ENCODE measurements around the gene HHEX.
"Not testable (repeated sequence)": the region's sequence is repeated elsewhere in the genome, so short reads cannot be mapped to it uniquely, and the experiment has no call there.

The HHEX gene

DNA sequence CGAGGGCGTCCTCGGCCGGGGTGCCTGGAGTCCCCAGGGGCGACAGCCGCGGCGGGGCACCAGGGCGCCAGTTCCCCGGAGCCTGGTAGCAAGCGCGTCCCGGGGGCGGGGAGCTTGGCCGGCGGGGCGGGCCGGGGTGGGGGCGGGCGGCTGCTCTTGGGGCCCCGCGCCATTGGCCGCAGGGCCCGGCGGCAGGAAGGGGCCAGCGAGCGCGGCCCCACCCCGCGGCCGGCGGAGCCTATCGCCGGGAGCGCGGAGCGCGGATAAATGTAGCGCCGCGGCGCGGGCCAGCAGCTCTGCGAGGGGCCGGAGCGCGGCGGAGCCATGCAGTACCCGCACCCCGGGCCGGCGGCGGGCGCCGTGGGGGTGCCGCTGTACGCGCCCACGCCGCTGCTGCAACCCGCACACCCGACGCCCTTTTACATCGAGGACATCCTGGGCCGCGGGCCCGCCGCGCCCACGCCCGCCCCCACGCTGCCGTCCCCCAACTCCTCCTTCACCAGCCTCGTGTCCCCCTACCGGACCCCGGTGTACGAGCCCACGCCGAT is at the start of gene HHEX:
HHEX (plus strand) TSS at position 293 of the 548 bp plus-strand sequence; CDS start at position 325, 32 bp downstream.
- DNase-seq, result no peak

GRCh38 chr10:92640107-92640506 is 49.6 kb upstream of the HHEX start:
- no peak for DNase-seq

- DNase-seq, result no peak
Observed at GRCh38 chr10:92641492-92641891, 48.3 kb upstream of the HHEX start.

DNA sequence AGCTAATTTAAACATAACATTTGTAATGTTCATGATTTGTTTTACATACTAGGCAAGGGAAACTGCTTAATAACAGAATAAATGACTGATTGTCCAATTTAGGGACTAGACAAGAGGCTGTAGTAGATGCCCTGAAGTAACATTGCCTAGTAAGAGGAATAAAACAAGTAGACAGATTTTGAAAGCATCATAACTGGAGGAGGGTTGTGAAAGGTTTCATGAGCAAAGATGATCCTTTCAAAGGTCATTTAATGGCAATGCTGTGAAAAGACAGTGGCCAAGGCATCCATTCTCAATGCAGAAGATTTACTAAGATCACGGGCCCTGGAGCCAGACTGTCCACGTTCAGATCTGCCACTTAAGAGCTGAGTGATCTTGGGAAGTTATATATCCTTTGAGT is 44.8 kb upstream of the HHEX start:
- no peak for DNase-seq

DNA sequence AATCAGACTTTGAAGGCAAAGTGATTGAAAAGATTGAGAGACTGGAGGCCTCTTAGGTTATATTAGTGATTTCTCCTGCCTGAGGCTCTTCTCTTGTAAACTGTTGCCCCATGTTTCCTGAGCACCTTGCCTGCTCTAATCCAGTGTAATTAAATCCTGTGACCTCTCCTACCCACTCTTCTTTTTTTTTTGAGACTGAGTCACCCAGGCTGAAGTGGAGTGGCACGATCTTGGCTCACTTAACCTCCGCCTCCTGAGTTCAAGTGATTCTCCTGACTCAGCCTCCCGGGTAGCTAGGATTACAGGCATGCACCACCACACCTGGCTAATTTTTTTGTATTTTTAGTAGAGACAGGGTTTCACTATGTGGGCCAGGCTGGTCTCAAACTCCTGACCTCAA is 38.9 kb upstream of the HHEX start:
- DNase-seq, result not testable (repeated sequence)

- no peak for DNase-seq
Observed at GRCh38 chr10:92655426-92655825, 34.3 kb upstream of the HHEX start.

- no peak for DNase-seq
Observed at GRCh38 chr10:92656266-92656961, 33.3 kb upstream of the HHEX start.

DNA sequence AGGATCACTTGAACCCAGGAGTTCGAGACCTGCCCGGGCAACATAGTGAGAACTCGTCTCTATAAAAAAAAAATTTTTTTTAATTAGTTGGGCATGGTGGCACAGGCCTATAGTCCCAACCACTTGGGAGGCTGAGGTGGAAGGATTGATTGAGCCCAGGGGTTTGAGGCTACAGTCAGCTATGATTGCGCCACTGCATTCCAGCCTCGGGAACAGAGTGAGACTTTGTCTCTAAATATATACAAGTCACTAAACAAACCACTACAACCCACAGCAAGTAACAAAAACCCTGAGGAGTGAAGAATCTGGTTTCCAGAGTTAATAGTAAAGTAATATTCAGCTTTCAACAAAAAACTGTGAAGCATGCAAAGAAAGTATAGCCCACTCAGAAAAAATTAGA is 32.7 kb upstream of the HHEX start:
- DNase-seq, result no peak

- DNase-seq, result no peak
Observed at GRCh38 chr10:92662848-92663247, 26.9 kb upstream of the HHEX start.

GRCh38 chr10:92664322-92664721 is 25.4 kb upstream of the HHEX start:
- no peak for DNase-seq

- DNase-seq, result no peak
Observed at GRCh38 chr10:92667078-92667477, 22.7 kb upstream of the HHEX start.

DNA sequence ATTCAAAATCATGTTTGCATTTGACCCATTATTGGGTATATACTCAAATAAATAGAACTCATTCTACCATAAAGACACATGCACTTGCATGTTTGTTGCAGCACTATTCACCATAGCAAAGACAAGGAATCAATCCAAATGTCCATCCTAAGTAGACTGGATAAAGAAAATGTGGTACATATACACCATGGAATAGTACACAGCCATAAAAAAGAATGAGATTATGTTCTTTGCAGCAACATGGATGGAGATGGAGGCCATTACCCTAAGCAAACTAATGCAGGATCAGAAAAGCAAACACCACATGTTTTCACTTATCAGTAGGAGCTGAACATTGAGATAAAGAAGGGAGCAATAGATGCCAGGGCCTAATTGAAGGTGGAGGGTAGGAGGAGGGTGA is 12.0 kb upstream of the HHEX start:
- no peak for DNase-seq

- no peak for DNase-seq
Observed at GRCh38 chr10:92678206-92678605, 11.5 kb upstream of the HHEX start.

- no peak for DNase-seq
Observed at GRCh38 chr10:92681306-92681834, 8.4 kb upstream of the HHEX start.

DNA sequence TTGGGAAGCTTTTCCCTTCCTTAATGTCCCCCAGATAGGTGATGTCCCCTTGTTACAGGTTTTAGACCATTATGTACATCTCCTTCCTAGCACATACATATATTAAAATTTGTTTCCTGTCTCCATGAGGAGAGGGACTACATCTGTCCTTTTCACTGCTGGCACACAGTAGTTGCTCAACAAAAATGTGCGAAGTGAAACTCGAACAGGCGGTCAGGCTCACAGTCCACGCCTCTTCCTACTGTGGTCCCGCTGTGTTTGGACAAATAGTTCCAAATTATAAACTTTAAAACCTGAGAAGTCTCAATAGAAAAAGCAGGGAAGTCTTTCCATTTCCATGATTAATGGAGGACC is 1.2 kb upstream of the HHEX start:
- DNase-seq, result no peak

GRCh38 chr10:92688927-92689662 is 660 bp upstream of the HHEX start:
- no peak for DNase-seq

DNA sequence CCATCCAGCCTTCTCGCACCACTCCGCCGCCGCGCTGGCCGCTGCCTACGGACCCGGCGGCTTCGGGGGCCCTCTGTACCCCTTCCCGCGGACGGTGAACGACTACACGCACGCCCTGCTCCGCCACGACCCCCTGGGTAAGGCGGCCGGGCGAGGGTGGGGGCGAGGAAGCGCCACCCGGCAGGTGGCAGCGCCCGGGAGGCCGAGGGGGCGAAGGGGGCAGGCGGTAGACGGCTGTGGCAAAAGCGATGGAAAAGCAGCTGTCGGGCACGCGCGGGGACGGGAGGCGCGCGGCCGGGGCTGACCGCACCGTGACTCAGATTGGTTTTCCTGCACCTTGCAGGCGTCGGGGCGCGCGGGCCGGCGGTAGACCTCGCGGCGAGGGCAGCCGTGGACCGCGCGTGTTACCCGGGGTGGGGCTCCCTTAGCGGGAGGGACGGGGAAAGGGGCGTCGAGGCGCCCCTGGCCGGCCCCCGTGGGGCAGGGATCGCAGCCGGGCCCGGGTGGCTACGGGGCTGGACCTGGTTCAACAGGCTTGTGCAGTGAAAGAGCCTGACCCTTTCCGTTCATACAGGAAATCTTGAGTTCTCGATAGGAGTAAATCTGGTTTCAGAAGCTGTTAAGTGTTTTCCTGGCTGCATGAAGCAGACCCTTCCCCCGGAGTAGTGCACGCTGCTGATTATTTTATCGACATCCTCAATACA is 608 bp downstream of the HHEX start:
- no peak for DNase-seq

DNA sequence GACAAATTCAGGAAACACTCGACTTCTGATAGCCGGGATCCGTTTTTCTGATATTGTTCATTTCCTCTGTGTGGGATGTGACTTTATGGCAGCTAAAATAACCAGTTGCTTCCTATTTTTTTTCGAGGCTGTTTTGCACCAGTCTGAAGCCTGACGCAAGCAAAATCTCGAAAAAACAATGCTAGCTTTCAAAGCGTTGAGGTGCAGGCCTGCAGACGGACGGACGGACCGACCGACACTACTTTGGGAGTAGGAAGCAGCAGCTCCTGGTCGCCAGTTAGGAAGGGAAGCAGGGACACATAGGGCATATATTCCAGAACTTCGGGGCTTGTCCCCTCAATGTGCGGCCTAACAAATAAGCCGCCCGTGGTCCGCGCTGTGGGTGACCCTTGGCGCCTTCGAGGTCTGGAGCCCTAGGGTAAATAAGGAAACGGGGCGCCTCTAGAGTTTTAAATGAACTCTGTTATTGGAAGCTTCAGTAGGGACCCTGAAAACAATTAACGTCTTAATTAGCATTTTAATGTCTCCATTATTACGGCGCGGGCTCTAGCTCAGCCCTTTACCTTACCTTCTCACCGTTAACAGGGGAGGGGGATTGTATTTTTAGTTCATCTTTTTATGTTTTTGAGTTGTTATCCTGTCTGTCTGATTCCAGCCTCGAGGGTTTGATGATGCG is 1.3 kb downstream of the HHEX start:
- DNase-seq, result no peak

GRCh38 chr10:92691591-92692079 is 1.9 kb downstream of the HHEX start:
- DNase-seq, result no peak

DNA sequence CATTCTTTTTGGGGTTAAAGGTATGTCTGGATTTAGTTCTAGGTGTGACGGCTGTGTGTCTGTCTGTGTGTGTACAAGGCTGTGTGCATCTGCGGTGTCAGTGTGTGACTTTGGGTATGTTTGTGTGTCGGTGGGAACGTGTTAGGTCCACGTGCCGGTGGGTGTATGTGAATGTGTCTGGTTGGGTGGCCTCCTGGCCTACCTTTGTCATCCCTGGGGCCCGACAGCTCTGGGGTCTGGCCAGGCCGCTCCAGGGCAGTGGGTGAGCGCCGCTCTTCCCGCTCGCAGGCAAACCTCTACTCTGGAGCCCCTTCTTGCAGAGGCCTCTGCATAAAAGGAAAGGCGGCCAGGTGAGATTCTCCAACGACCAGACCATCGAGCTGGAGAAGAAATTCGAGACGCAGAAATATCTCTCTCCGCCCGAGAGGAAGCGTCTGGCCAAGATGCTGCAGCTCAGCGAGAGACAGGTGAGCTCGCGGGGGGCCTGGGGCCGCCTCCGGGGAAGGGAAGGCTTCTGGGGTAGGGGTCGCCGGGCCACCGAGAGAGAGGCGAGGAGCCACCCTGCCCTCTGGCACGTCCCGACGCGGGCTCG is 2.4 kb downstream of the HHEX start:
- DNase-seq, result no peak

GRCh38 chr10:92692697-92693533 is 3.2 kb downstream of the HHEX start:
- no peak for DNase-seq
